RPMI8226 (cell line): ENCODE results near the gene NCBP3.
A peak's percentile ranks its signal among the peaks of the same experiment; 100 is the strongest.
"Not testable (repeated sequence)": the region's sequence is repeated elsewhere in the genome, so short reads cannot be mapped to it uniquely, and the experiment has no call there.

Source experiments
- DNase-seq: peaks from one replicate; pipeline ENCODE4 v3.0.0-alpha.2; 2015

The NCBP3 gene

DNA sequence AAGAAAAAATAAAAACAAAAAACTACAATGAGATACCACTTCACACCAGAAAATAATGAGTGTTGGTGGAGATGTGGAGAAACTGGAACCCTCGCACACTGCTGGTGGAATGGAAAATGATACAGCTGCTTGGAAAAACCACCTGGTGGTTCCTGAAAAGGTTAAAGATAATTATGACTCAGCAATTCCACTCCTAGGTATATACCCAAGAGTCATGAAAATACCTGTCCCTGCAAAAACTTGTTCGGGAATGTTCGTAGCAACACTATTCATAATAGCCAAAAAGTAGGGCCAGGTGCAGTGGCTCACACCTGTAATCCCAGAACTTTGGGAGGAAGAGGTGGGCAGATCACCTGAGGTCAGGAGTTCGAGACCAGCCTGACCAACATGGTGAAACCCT is 36.9 kb downstream of the NCBP3 start:
- no peak for DNase-seq

DNA sequence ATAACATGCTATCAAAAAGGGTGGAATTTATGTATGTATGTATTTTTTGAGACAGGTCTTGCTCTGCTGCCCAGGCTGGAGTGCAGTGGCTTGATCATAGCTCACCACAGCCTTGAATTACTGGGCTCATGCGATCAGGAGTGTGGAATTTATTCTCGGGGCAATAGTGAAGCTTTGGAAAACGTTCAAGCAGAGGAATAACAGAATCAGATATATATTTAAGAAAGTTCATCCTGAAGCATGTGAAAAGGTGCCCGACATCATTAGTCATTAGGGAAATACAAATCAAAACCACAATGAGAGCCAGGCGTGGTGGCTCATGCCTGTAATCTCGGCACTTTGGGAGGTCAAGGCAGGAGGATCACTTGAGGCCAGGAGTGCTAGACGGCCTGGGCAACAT is 37.3 kb downstream of the NCBP3 start:
- no peak for DNase-seq

DNA sequence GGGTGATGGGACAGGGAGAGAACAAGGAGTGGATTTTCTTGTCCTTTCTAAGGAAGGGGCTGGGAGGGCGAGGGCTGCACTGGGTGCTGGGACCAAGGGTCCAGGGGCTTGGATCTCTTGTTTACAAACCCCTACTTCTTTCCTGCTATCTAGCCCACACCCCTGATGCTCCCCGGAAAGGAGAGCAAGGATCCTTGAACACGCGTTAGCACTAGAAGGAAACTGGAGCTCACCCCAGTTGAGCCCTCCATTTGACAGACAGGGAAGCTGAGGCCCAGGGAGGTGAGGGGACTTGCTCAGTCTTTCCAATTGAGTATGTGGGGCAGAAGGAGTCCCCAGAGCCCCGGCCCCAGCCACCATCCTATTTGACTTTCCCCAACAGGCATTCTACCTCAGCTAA is 40.5 kb downstream of the NCBP3 start:
- no peak for DNase-seq

DNA sequence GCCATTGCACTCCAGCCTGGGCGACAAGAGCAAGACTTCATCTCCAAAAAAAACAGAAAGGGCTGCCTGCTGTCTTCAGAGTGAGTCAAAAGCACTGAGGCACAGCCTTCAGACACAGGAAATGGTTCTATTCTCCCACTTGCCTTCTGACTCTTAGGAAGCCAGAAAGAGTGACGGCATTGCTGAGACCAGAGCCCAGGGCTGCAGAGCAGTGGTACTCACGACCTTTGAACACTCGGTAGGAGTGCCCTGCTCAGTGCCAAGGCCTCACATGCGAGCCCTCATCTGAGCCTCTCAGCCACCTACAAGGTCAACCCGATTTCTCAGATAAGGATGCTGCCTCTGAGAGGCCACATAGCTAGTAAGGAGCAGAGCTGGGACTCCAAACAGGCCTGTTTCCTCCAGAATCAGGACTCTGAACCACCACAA is 41.5 kb downstream of the NCBP3 start:
- no peak for DNase-seq

DNA sequence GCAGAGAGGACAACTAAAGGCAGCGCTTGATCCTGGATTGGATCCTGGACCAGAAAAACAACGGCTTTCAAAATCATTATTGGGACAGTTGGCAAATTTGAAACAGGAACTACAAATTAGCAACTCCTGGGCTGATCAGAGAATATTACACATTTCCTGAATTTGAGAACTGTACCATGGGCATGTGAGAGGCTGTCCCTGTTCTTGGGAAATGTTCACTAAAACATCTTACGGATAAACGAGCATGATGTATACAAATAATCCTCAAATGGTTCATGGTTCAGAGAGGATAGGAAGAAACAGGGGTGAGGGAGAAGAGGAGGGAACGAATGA is 42.8 kb downstream of the NCBP3 start:
- DNase-seq = no peak

DNA sequence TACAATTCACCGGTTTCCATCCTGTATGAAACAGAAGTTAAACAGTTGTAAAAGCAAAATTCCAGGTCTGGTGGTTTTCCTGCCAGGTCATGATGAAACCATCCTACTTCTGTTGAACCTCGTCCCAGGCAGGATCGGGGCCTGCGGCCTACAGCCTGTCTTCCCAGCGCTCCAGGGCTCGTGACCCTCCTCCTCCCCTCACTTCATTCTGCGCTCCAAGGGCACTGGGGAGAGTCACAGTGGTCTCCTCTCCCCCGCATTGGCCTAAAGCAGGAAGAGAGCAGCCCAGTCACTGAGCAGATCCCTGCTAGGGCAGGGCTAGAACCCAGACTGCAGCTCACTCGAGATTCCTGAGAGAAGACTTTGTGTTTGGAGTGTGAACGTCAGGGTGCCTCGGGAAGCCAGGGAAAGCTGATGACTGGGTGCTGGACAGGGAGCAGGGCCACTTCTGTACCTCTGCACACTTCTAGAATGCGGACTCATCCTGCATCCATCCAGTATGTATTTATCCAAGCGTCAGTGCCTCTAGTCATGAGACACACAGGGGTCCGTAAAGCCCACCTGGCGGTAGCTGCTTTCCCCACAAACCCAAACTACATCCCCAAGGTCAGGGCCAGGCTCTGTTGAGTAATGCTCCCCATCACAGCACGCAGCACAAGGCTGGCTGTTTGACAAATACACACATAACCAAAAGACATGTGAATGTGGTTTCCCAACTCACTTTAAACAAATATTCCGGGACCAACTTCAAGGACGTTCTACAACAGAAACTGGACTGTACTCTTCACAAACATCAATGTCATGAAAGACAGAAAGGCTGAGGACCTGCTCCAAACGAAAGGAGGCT is 43.4 kb downstream of the NCBP3 start:
- no peak for DNase-seq

DNA sequence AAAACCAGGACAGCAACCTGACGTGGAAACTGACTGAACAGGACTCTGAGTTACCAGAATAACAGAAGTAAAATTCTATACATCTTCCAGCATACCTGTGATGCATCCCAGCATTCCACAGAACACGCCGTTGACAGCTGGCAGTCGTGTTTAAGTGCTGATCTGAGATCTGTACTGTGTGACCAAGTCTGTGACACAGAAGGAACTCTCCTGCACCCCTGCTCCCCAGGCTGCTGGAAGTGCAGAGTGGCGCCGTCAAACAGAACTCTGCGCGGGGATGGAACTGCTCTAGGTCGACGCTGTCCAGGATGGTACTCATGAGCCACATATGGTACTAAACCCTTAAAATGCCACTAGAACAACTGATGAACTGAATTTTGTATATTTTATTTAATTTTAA is 44.3 kb downstream of the NCBP3 start:
- no peak for DNase-seq

DNA sequence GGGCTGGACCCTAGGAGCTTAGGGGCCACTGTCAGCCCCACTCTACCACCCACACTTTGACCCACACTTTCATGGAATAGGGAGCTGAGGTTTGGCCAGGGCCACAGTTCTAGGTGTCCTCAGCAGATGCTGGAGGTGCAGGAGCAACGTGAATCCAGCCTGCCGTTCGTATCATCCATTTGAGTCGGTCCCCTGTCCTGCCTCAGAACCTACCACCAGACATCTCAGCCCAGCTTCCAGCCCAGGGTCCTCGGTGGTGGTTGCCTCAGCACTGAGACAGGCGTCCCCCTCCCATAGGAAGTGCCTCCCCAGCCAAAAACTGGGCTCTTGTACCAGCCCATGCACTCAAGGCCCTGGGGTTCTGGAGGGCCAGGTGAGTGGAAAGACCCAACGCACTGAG is 44.7 kb downstream of the NCBP3 start:
- DNase-seq = no peak

DNA sequence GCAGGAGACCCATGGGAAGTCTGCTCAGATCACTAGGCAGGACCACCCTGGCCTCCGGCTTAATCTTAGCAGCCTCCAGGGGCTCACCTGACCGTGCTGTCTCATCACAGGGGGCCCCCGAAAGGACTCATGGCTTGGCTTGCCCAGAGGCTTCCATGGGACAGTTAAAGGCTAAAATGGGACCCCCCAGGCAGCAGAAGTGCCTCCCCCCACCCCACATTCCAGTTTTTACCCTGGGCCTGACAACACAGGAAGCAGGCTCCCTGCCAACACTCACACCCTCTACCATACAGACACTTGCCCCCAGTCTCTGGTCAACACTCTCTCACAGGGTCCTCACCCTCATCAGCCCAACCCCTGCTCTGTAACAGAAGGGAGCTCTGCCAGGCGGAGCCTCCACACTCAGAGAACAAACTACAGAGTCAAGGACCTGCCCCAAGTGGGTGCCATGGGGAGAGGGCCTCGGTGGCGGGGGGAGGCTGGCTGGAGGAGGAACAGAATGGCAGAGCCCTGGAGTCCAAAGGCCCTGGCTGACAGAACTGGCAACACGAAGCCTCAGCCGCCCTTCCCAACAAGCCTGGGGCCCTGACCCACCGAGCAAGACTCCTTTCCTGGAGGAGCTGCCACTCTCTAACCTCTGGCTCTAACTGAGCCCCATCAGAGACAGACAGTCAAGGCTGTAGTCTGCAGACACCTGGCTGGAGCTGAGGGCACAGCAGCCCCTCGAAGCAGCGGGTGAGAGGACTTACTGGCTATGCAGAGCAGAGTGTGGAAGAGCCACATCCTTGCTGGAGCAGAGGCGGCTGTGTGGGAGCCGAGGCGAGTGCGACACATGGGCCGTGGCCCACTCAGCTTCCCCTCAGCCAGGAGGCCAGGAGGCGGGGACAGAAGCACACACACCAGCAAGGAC is 45.4 kb downstream of the NCBP3 start, which contains the start of gene ITGAE:
Gene ITGAE, minus strand, starts transcription at position 827 of the 910 bp plus-strand sequence. Its CDS starts 44 bp downstream, at position 783.
- no peak for DNase-seq

DNA sequence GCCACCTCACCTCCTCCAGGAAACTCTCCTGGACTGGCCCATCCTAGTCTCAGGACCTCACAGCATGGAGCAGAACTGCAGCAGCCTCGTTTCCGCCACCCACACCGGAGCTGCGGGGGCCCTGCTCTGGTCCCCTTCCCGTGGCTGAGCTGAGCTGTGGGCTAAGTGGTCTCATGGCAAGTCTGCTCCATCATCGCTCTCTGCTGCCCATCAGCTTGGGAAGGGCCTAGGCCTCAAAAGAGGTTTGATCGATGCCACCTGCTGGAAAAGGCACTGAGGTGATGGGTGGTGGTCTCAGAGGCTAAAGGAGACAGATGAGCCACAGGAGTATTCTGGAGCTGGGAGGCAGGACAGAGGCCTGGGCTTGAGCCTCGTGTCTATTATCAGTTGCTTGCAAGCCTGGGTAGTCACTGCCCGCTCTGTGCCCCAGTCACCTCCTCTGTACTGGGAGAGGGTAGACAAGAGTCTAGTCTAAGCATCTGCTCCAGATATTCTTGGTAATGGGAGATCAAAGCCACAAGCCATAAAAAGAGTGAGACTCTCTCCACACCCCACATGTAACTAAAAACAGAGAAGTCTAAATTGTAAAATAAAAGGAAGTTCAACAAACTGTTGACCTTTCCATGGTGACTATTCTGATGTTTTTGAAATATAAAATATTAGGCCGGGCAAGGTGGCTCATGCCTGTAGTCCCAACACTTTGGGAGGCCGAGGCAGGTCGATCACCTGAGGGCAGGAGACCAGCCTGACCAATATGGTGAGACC is 46.7 kb downstream of the NCBP3 start:
- no peak for DNase-seq

DNA sequence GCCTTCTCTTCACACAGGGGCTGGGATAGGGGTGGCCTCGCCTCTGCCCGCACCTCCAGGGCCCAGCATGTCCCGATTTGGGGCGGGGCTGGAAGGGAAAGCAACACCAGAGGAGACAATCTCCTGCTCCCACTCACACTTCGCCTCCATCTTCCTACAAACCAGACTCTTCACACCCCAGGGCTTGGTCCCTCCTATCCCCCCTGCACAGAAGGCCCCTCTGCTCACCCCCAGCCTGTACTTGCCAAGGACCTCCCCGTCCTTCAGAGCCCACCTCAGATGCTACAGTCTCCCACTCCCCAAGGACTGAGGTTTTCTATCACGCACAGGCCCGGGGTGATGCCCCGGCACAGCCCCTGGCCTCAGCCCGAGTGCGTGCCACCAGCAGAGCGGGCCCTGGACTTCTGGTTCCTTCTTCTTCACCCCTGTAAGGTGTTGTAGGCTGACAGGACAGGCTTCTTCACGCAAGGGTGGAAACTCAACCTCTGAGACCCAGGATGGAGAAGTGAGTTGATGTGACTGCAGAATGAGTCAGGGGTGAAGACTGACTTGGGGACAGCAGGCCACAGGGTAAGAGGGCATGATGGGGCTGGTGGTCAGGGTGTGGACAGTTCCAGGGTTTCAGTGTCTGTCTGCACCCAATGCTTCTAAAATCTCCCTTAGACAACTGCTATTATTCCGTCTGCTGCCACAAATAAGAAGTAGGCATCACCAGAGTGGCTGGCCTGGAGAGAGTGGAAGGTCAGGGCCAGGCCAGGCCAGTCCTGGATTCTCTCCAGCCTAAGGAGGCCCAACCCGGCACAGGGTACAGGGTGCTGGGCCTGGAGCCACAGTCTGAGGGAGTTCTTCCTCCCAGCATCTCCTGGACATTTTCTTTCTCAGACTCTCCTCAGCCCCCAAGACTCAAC is 47.5 kb downstream of the NCBP3 start:
- no peak for DNase-seq

DNA sequence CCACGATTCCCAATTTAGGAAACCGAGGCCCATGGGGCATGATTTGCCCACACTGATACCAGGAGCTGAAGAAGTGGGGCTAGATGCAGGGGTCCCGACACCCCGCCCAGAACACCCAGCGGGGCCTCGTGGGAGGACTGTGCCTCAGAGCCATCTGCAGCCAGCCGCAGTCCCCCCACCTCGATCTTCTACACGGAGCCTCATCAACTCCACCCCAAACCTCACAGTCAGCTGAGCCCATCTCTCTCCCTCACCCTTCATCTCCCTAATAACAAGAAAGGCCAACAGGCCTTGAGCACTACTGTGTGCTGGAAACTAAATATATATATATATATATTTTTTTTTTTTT is 49.2 kb downstream of the NCBP3 start:
- no peak for DNase-seq

DNA sequence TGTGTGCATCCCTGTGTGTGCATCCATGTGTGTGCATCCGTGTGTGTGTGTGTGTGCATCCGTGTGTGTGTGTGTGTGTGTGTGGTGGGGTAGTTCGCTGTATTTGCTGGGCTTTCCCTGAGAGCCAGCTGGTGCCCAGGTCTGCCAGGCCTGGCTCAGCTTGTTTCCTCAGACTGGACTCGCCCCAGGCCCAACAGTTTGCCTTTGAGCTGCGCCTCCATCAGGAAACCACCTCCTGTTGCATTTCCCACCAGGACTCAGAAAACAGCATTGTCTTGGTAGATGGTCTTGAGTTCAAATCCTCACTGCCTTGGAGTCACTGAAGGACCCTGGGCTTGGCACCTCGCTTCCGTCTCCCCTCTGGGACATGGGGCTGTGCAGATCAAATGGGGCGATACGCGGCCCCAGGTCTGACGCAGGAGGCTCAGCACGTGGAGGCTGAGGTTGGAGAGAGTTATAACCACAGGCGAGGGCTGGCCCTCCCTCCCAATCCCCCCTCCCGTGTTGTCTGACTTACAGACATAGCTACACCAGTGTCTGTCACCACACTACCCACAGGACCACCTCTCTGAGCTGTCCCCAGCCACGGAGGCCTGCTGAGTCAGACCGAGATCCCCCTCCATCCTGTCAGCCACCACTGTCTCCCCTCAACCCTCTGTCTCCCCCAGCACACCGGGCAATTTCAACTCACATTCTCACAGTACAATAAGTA is 49.8 kb downstream of the NCBP3 start:
- no peak for DNase-seq

DNA sequence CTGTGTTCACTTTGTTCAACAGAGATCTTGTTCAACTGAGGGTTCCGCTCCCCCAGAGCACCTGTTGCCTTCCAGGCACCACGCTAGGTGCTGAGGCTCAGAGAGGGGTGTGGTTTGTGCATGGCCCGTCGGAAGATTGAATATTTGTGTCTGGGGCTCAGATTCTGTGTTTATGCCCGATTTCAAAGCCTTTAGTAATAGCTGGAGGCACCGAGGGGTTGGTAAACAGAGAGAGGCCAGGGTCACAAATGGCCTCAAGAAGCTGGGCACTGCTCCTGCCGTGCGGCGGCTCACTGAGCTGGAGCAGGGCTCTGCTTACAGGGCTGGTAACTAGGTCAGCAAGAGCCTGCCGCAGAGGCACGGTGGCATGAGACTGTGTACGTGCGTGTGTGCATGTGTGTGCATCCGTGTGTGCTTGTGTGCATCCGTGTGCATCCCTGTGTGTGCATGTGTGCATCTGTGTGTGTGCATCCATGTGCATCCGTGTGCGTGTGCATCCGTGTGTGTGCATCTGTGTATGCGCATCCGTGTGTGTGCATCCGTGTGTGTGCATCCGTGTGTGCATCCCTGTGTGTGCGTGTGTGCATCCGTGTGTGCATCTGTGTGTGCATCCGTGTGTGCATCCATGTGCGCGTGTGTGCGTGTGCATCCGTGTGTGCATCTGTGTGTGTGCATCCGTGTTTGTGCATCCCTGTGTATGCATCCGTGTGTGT is 50.5 kb downstream of the NCBP3 start:
- DNase-seq = no peak

DNA sequence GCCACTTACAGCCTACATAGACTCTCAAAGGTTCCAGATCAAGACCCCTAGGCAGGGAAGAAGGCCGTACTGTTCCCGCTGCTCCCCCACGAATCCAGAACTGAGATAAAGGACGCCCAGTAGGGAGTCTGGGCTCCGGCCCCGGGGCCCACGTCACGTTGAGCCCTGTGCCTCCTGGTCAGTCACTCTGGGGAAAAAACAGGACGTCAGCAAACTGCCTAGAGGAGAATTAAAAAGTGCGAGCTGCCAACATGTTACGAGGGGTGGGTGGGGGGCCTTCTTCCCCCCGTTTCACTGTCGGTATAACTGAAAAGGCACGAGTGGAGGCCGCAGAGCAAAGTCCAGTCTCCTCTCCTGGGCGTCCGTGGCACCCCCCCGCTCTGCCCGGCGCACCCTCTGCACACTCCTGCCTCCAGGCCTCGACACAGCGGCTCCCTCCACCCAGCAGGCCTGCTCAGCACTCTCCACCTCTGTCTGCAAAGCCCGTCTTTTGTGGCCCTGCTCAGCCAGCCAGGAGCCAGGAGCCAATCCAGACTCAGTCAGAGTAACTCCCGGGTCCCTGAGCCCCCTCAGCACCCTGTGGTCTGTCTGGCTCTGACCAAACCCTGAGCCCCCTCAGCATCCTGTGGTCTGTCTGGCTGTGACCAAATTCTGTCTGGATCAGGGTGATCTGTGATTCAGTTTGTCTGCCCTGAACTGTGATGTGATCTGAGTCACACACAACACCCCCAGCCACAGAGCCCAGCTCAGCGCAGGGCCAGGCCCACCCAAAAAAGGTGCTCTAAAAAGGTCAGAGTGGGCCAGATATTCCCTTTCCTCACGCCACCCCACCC is 51.3 kb downstream of the NCBP3 start:
- DNase-seq = no peak

DNA sequence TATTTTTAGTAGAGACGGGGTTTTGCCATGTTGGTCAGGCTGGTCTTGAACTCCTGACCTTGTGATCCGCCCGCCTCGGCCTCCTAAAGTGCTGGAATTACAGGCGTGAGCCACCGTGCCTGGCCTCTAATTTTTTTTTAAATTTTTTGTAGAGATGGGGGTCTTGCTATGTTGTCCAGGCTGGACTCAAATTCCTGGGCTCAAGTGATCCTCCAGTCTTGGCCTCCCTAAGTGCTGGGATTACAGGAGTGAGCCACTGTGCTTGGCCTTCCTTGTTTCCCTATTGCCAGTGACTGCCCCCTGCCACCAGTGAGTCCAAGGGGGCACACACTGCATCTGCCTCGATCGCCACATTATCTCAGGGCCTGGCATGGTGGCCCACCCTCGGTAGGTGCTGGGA is 51.9 kb downstream of the NCBP3 start:
- not testable (repeated sequence) for DNase-seq

DNA sequence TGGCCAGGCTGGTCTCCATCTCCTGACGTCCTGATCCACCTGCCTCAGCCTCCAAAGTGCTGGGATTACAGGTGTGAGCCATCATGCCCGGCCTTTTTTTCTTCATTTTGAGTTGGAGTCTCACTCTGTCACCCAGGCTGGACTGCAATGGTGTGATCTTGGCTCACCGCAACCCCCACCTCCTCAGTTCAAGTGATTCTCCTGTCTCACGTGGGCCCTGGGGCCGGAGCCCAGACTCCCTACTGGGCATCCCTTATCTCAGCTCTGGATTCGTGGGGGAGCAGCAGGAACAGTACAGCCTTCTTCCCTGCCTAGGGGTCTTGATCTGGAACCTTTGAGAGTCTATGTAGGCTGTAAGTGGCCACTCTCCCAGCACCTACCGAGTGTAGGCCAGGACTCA is 52.8 kb downstream of the NCBP3 start:
- DNase-seq = not testable (repeated sequence)

DNA sequence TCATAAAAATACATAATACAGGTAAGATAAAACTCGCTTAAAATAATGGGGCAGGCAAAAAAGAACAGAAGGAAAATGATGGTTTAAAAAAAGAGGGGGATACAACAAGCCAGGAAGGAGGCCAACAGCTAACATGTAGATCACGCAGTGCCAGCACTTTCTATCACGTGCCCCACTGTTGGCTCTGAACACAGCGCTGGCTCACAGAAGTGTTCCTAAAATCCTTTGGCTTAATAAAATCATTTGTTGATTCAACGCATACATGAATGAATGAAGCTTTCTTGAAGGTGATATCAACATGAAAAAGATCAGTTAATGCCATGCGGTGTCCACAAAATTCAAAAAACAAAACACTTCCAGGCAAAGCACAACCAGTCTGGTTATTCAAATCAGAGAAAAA is 53.6 kb downstream of the NCBP3 start:
- no peak for DNase-seq

DNA sequence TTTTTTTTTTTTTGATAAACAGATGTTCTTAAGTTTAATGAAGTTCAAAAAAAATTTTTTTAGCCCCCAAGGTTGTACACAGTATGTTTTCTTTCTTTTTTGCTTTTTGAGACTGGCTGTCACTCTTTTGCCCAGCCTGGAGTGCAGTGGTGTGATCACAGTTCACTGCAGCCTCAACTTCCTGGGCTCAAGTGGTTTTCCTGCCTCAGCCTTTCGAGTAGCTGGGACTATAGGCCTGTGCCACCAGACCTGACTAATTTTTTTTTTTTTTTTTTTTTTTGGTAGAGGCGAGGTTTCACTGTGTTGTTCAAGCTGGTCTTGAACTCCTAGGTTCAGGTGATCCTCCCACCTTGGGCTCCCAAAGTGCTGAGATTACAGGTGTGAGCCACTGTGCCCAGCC is 57.8 kb downstream of the NCBP3 start:
- peak; percentile 11 for DNase-seq

DNA sequence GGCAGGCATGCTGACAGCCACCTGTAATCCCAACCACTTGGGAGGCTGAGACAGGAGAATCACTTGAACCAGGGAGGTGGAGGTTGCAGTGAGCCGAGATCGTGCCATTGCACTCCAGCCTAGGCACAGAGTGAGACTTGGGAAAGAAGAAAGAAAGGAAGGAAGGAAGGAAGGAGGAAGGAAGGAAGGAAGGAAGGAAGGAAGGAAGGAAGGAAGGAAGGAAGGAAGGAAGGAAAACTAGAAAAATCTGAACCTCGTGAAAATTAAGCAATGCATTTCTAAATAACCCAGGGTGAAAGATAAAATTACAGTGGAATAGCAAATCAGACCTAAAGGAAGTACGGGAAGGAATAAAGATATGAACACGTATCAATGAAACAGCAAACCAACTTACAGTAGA is 60.7 kb downstream of the NCBP3 start:
- not testable (repeated sequence) for DNase-seq
